ENCODE measurements around the gene EPHB4.
A peak's percentile ranks its signal among the peaks of the same experiment; 100 is the strongest.
"Not testable (repeated sequence)": the region's sequence is repeated elsewhere in the genome, so short reads cannot be mapped to it uniquely, and the experiment has no call there.

The EPHB4 gene

DNA sequence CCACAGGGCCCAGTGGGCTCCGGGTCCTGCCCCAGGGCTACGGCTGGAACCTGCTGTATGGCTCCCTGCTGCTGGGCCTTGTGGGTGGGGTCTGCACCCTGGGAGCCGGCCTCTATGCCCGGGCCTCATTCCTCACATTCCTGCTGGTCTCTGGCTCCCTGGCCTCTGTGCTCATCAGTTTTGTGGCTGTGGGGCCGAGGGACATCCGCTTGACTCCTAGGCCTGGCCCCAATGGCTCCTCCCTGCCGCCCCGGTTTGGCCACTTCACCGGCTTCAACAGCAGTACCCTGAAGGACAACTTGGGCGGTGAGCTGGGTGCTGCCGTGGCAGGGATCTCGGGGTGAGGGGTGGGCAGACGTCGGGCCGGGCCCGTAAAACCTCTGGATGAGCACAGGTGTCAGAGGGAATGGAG is 29.6 kb upstream of the EPHB4 start:
- CTCF ChIA-PET: interaction anchor here (1.4 to 6.0 kb wide), 2 partner anchors 151 to 297 kb away, joined by 4 to 28 read pairs; partner anchors contain the start of gene POP7
- POLR2A ChIA-PET: no interaction called here
- DNase-seq (ENCODE audit: low read depth, low spot score): no peak
- H3K4me3 ChIP-seq (ENCODE audit: low read depth, low read length): no peak overlapping the region
- no peak for TF ChIP-seq CTCF (IDR thresholded peaks at IDR 0.05; ENCODE audit: insufficient read depth, low read length, missing control alignments)

DNA sequence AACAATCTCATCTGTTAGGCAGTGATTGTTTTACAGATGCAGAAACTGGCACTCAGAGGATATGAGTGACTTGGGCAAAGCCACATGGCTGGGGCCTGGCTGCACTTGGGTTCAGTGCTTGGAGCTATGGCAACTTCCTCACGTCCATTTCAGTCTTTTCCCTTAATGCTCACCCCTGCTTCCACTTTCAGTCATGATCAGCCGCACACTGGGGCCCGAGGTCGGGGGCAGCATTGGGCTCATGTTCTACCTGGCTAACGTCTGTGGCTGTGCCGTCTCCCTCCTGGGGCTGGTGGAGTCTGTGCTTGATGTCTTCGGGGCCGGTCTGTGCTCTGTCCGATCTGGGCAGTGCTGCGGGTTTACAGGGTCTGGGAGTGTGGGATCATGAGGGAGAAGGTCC is 28.2 kb upstream of the EPHB4 start:
- POLR2A ChIA-PET: no interaction called here

GRCh38 chr7:100854899-100855298 is 27.6 kb upstream of the EPHB4 start:
- CTCF ChIA-PET: interaction anchor here (1.1 to 6.0 kb wide), 6 partner anchors 10 to 385 kb away, joined by 3 to 28 read pairs (median 5); partner anchors contain the start of genes EPO and POP7
- POLR2A ChIA-PET; H3K4me3 ChIP-seq (ENCODE audit: low read depth, low read length); DNase-seq (ENCODE audit: low read depth, low spot score): not testable (repeated sequence)

More for the DNA sequence above, 28.2 kb upstream of the EPHB4 start:
- H3K4me3 ChIP-seq (ENCODE audit: low read depth, low read length): no peak overlapping the region
- no peak for TF ChIP-seq CTCF (IDR thresholded peaks at IDR 0.05; ENCODE audit: insufficient read depth, low read length, missing control alignments)
- CTCF ChIA-PET: interaction anchor here (1.1 to 6.0 kb wide), 5 partner anchors 9 to 386 kb away, joined by 3 to 28 read pairs (median 5); partner anchors contain the start of genes EPO and POP7
- DNase-seq (ENCODE audit: low read depth, low spot score): no peak

DNA sequence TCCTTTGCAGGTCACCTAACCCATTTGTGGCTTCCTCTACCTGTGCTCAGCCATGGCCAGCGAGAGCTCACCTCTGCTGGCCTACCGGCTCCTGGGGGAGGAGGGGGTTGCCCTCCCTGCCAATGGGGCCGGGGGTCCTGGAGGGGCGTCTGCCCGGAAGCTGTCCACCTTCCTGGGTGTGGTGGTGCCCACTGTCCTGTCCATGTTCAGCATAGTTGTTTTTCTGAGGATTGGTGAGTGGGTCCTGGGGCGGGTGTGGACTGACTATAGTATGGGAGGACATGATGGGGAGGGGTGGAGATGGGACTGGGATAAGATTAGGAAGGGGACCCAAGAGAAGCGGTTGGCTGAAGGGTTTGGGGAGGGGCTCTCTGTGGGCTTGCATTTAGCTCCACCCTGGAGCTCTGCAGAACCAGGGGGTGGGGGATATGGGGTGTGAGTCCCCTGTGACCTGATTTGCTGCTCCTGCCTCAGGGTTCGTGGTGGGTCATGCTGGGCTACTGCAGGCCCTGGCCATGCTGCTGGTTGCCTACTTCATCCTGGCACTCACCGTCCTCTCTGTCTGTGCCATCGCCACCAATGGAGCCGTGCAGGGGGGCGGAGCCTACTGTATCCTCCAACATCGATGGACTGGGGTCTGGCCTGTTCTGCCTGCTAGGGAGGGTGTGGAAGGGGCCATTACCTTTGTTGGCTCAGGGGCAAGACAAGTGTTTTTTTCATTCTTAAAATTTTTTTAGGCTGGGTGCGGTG is 27.0 kb upstream of the EPHB4 start:
- no peak for DNase-seq (ENCODE audit: low read depth, low spot score)
- CTCF ChIA-PET: interaction anchor here (1.1 to 7.4 kb wide), 7 partner anchors 10 to 163 kb away, joined by 4 to 330 read pairs (median 14); partner anchors contain the start of genes EPO and POP7
- H3K4me3 ChIP-seq (ENCODE audit: low read depth, low read length): no peak overlapping the region
- no peak for TF ChIP-seq CTCF (IDR thresholded peaks at IDR 0.05; ENCODE audit: insufficient read depth, low read length, missing control alignments)
- POLR2A ChIA-PET: interaction anchor here (2.0 kb wide), 1 partner anchor 268 kb away, joined by 5 read pairs; the partner anchor contains the start of genes FBXO24 and LRCH4

DNA sequence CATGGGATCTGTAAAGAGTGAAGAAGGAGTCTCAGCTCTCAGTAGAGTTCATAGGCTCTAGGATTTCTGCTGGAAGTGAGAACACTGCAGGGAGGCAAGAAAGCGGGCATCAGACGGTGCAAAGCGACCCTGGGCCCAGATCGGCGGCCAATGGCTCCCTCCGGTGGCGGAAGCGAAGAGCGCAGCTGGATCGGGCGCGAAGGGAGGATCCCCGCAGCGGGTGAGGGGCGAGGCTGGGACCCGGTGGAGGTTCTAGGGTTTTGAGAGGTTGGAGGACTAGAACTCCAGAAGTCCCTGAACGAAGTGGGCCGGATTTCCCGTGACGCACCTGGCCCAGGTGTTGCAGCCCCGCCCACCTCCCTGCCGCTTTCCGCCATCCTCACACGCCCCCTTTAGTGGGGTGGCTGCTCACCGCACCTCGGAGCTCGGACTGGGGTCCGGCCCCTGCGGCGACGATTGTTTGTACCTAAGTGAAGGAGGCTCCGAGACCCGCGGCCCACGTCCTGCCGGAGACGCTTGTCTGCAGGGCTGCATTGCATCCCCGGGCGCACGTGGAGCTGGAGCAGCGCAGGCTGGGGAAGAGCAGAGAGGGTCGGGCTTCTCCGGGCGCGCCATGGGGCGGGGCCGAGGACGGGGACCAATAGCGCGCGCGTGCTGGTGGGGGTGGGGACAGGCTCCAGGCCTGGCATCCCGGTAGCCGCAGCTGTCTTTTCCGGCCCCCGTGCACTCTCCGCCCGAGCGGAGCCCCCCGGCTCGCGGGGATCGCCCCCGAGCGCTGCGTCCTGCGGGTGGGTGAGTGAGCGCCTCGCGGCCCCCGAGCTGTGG is 24.9 kb upstream of the EPHB4 start, which contains the start of gene SLC12A9:
SLC12A9 (plus strand) TSS at position 666 of the 825 bp plus-strand sequence. CDS start 1,485 bp downstream, outside the sequence.
- peak; percentile 33 for DNase-seq (ENCODE audit: low read depth, low spot score)
- ChIA-PET CTCF (interaction anchor here (0.6 to 7.4 kb wide), 49 partner anchors 9 to 719 kb away, joined by 3 to 330 read pairs (median 4); partner anchors contain the start of genes EPHB4, EPO, GIGYF1 and MOSPD3), POLR2A (interaction anchor here (0.5 to 2.7 kb wide), 12 partner anchors 10 to 424 kb away, joined by 3 to 22 read pairs (median 4); partner anchors contain the start of genes EPHB4, FBXO24, LRCH4 and POP7)
- H3K4me3 ChIP-seq (ENCODE audit: low read depth, low read length): peak within 1 kb of the TSS; percentile 76
- peak; percentile 97 for TF ChIP-seq CTCF (IDR thresholded peaks at IDR 0.05; ENCODE audit: insufficient read depth, low read length, missing control alignments)

- H3K4me3 ChIP-seq (ENCODE audit: low read depth, low read length): no peak overlapping the region
- DNase-seq (ENCODE audit: low read depth, low spot score): no peak
- TF ChIP-seq CTCF (IDR thresholded peaks at IDR 0.05; ENCODE audit: insufficient read depth, low read length, missing control alignments): no peak
- ChIA-PET CTCF (interaction anchor here (1.1 to 7.4 kb wide), 2 partner anchors 48 to 142 kb away, joined by 3 to 330 read pairs; partner anchors contain the start of gene POP7), POLR2A (no interaction called here)
Observed at GRCh38 chr7:100847360-100847759, 20.0 kb upstream of the EPHB4 start.
